Liver (tissue), 9 donors: ENCODE data around the gene FAM227B. TPM values are rescaled to one million over a fixed set of nuclear protein-coding genes. Genes with fewer than 3 reads are reported as not detected.

ENCODE experiments used
- DNase-seq: peaks from one replicate; pipeline ENCODE4 v3.0.0-alpha.2; 2017; ENCODE audit warnings: low spot score
- H3K27ac ChIP-seq, 2 donors: one replicate each; pipeline ENCODE4 v1.7.0; 2013; ENCODE audit warnings: inconsistent platforms in 2 of 2, low read length in 2 of 2, control low read depth in 1 of 2, low read depth in 1 of 2, mild to moderate bottlenecking in 1 of 2
- H3K27me3 ChIP-seq, 4 donors: one replicate each; pipeline versions ENCODE4 v1.6.1 to v1.7.0; 2013; ENCODE audit warnings: low read length in 3 of 4, inconsistent platforms in 1 of 4, mild to moderate bottlenecking in 1 of 4, moderate library complexity in 1 of 4; ENCODE audit not compliant: control insufficient read depth in 4 of 4, insufficient read depth in 4 of 4
- H3K36me3 ChIP-seq, 4 donors: one replicate each; pipeline versions ENCODE4 v1.6.1 to v1.7.0; 2013; ENCODE audit warnings: low read length in 3 of 4, mild to moderate bottlenecking in 3 of 4, low read depth in 1 of 4, moderate library complexity in 1 of 4; ENCODE audit not compliant: control insufficient read depth in 4 of 4, insufficient read depth in 3 of 4
- H3K4me1 ChIP-seq, 4 donors: one replicate each; pipeline versions ENCODE4 v1.6.1 to v1.7.0; 2013; ENCODE audit warnings: low read length in 3 of 4, mild to moderate bottlenecking in 3 of 4, moderate library complexity in 1 of 4; ENCODE audit not compliant: control insufficient read depth in 4 of 4, insufficient read depth in 4 of 4
- H3K4me3 ChIP-seq, 3 donors: one replicate each; pipeline versions ENCODE4 v1.6.1 to v1.7.0; 2013; ENCODE audit warnings: low read length in 3 of 3, control low read depth in 1 of 3, low read depth in 1 of 3, mild to moderate bottlenecking in 1 of 3
- H3K9ac ChIP-seq, 2 donors: one replicate each; pipeline ENCODE4 v1.7.0; 2013; ENCODE audit warnings: low read length in 2 of 2, mild to moderate bottlenecking in 2 of 2, moderate library complexity in 2 of 2, control low read depth in 1 of 2, low read depth in 1 of 2
- H3K9me3 ChIP-seq, 4 donors: one replicate each; pipeline versions ENCODE4 v1.6.1 to v1.7.0; 2013; ENCODE audit warnings: low read length in 3 of 4; ENCODE audit not compliant: control insufficient read depth in 4 of 4
- EGR1 ChIP-seq, 2 donors: IDR thresholded peaks; 2 replicates each; pipeline ENCODE4 v1.6.1; 2016 to 2018; ENCODE audit warnings: antibody characterized with exemption in 2 of 2, low read depth in 2 of 2
- FOXA1 ChIP-seq: IDR thresholded peaks from 2 replicates; pipeline ENCODE4 v1.6.1; 2016; ENCODE audit warnings: antibody characterized with exemption
- FOXA2 ChIP-seq: IDR thresholded peaks from 2 replicates; pipeline ENCODE4 v1.6.1; 2016; ENCODE audit warnings: antibody characterized with exemption
- GABPA ChIP-seq, 2 donors: IDR thresholded peaks in 1 of 2; conservative IDR thresholded peaks in 1 of 2; 2 replicates each; pipeline ENCODE4 v1.6.1; 2016; ENCODE audit warnings: antibody characterized with exemption in 2 of 2, mild to moderate bottlenecking in 1 of 2, moderate library complexity in 1 of 2
- HNF4A ChIP-seq, 2 donors: conservative IDR thresholded peaks; 2 replicates each; pipeline ENCODE4 v1.6.1; 2016; ENCODE audit warnings: antibody characterized with exemption in 2 of 2, mild to moderate bottlenecking in 2 of 2
- HNF4G ChIP-seq: IDR thresholded peaks from 2 replicates; pipeline ENCODE4 v1.6.1; 2016; ENCODE audit warnings: antibody characterized with exemption
- JUND ChIP-seq, 2 donors: IDR thresholded peaks; 2 replicates each; pipeline ENCODE4 v1.6.1; 2016; ENCODE audit warnings: antibody characterized with exemption in 2 of 2
- NR2F2 ChIP-seq: IDR thresholded peaks from 2 replicates; pipeline ENCODE4 v1.6.1; 2016; ENCODE audit warnings: antibody characterized with exemption
- RAD21 ChIP-seq, 2 donors: IDR thresholded peaks; 2 replicates each; pipeline ENCODE4 v1.6.1; 2016; ENCODE audit warnings: antibody characterized with exemption in 2 of 2, mild to moderate bottlenecking in 2 of 2
- RXRA ChIP-seq, 2 donors: IDR thresholded peaks; 2 replicates each; pipeline ENCODE4 v1.6.1; 2017 to 2018; ENCODE audit warnings: antibody characterized with exemption in 2 of 2, mild to moderate bottlenecking in 1 of 2
- SP1 ChIP-seq: IDR thresholded peaks from 2 replicates; pipeline ENCODE4 v1.6.1; 2018; ENCODE audit warnings: antibody characterized with exemption, mild to moderate bottlenecking
- TAF1 ChIP-seq: conservative IDR thresholded peaks from 2 replicates; pipeline ENCODE4 v1.6.1; 2016; ENCODE audit warnings: antibody characterized with exemption, mild to moderate bottlenecking
- YY1 ChIP-seq: IDR thresholded peaks from 2 replicates; pipeline ENCODE4 v1.6.1; 2016; ENCODE audit warnings: antibody characterized with exemption, mild to moderate bottlenecking
- WGBS: extraction: QIAGEN DNeasy Blood & Tissue Kit; methylation state at CpG from one replicate; pipeline ENCODE4 v1.1.7; 2013; 5-methylcytosine and 5-hydroxymethylcytosine counted together
- polyA plus RNA-seq, 2 donors: library from polyadenylated mRNA; stranded (reverse) in 1 of 2; unstranded in 1 of 2; fragments of 200-250 nt in 1 of 2; fragments of >200 nt in 1 of 2; fragmentation: Nextera tagmentation in 1 of 2; extraction: Ambion mirVana in 1 of 2; gene quantifications; one replicate each; pipeline versions ENCODE4 v1.2.1 to v1.2.3, GENCODE V29; 2013 to 2015
- total RNA-seq, 2 donors: library from RNA; depleted of rRNA; stranded (reverse); fragments of >200 nt; gene quantifications; one replicate each; pipeline ENCODE4 v1.2.3, GENCODE V29; 2014
- TF ChIP-seq, protein P1 (sequence below): IDR thresholded peaks from 2 replicates; pipeline ENCODE4 v1.6.1; 2016; ENCODE audit warnings: antibody characterized with exemption
- TF ChIP-seq, protein P2 (sequence below): IDR thresholded peaks from 2 replicates; pipeline ENCODE4 v1.6.1; 2016; ENCODE audit warnings: antibody characterized with exemption
- TF ChIP-seq, protein P3 (sequence below): IDR thresholded peaks from 2 replicates; pipeline ENCODE4 v1.6.1; 2016; ENCODE audit warnings: antibody characterized with exemption
- TF ChIP-seq, protein P4 (sequence below): fragments of 150-350 bp; IDR thresholded peaks from 2 replicates; pipeline ENCODE4 v1.5.1; 2017; ENCODE audit warnings: improper control_type of control experiment, low read depth, low read length; ENCODE audit not compliant: missing input control
- TF ChIP-seq, protein P5 (sequence below): IDR thresholded peaks from 2 replicates; pipeline ENCODE4 v1.6.1; 2016; ENCODE audit warnings: antibody characterized with exemption, mild to moderate bottlenecking
- donor health status: healthy.
- donor health status: healthy.
- donor health status: healthy.
- donor health status: healthy.
- donor health status: healthy.

The FAM227B gene
- total and polyA plus RNA-seq, 4 donors, result 1.3 to 5.1 (median 3.8) TPM

DNA sequence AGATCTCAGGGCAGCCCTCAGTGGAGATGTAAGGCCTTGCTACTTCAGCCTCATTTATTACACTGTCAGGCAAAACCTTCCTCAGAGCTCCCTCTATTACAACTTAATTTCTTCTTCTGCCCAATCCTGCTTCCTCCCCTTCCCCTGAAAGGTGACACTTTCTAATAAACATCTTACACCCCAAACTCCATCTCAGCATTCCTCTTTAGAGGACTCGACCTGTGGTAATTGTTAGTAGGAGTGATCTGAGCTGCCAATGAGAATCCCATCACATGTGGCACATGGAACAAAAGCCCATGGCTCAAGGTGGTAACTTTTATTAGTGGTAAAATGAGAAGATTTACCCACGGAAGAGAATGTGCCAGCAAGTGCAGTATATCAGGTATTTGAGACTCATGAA lies 30.1 kb upstream of the FAM227B start:
- no peaks in the 10 kb centered on the region for H3K27me3 ChIP-seq
- H3K27ac ChIP-seq, result no peak overlapping the region
- WGBS, result 67% methylated on average over 2 of the region's 2 CpGs
- peaks cover 0 to 3% (median 1%) of the 10 kb centered on the region in 4 donors for H3K4me1 ChIP-seq
- no peak overlapping the region for H3K9ac ChIP-seq
- TF ChIP-seq, protein P1, sequence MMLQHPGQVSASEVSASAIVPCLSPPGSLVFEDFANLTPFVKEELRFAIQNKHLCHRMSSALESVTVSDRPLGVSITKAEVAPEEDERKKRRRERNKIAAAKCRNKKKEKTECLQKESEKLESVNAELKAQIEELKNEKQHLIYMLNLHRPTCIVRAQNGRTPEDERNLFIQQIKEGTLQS, result no peak
- TF ChIP-seq SP1 (no peak), GABPA (IDR thresholded peaks at IDR 0.05 in 1 of 2, conservative IDR thresholded peaks at IDR 0.05 in 1 of 2) (no peak), JUND (IDR thresholded peaks at IDR 0.05) (no peak), TAF1 (no peak), RAD21 (IDR thresholded peaks at IDR 0.05) (no peak), HNF4G (no peak), NR2F2 (no peak), RXRA (IDR thresholded peaks at IDR 0.05) (no peak), FOXA2 (no peak), HNF4A (conservative IDR thresholded peaks at IDR 0.05) (no peak), YY1 (no peak), FOXA1 (no peak), EGR1 (IDR thresholded peaks at IDR 0.05; ENCODE audit: low read depth in 2 of 2) (no peak)
- TF ChIP-seq, protein P2, sequence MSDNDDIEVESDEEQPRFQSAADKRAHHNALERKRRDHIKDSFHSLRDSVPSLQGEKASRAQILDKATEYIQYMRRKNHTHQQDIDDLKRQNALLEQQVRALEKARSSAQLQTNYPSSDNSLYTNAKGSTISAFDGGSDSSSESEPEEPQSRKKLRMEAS, result no peak
- TF ChIP-seq, protein P3, sequence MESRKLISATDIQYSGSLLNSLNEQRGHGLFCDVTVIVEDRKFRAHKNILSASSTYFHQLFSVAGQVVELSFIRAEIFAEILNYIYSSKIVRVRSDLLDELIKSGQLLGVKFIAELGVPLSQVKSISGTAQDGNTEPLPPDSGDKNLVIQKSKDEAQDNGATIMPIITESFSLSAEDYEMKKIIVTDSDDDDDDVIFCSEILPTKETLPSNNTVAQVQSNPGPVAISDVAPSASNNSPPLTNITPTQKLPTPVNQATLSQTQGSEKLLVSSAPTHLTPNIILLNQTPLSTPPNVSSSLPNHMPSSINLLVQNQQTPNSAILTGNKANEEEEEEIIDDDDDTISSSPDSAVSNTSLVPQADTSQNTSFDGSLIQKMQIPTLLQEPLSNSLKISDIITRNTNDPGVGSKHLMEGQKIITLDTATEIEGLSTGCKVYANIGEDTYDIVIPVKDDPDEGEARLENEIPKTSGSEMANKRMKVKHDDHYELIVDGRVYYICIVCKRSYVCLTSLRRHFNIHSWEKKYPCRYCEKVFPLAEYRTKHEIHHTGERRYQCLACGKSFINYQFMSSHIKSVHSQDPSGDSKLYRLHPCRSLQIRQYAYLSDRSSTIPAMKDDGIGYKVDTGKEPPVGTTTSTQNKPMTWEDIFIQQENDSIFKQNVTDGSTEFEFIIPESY, result no peak
- TF ChIP-seq, protein P4, sequence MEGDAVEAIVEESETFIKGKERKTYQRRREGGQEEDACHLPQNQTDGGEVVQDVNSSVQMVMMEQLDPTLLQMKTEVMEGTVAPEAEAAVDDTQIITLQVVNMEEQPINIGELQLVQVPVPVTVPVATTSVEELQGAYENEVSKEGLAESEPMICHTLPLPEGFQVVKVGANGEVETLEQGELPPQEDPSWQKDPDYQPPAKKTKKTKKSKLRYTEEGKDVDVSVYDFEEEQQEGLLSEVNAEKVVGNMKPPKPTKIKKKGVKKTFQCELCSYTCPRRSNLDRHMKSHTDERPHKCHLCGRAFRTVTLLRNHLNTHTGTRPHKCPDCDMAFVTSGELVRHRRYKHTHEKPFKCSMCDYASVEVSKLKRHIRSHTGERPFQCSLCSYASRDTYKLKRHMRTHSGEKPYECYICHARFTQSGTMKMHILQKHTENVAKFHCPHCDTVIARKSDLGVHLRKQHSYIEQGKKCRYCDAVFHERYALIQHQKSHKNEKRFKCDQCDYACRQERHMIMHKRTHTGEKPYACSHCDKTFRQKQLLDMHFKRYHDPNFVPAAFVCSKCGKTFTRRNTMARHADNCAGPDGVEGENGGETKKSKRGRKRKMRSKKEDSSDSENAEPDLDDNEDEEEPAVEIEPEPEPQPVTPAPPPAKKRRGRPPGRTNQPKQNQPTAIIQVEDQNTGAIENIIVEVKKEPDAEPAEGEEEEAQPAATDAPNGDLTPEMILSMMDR, result no peak
- TF ChIP-seq, protein P5, sequence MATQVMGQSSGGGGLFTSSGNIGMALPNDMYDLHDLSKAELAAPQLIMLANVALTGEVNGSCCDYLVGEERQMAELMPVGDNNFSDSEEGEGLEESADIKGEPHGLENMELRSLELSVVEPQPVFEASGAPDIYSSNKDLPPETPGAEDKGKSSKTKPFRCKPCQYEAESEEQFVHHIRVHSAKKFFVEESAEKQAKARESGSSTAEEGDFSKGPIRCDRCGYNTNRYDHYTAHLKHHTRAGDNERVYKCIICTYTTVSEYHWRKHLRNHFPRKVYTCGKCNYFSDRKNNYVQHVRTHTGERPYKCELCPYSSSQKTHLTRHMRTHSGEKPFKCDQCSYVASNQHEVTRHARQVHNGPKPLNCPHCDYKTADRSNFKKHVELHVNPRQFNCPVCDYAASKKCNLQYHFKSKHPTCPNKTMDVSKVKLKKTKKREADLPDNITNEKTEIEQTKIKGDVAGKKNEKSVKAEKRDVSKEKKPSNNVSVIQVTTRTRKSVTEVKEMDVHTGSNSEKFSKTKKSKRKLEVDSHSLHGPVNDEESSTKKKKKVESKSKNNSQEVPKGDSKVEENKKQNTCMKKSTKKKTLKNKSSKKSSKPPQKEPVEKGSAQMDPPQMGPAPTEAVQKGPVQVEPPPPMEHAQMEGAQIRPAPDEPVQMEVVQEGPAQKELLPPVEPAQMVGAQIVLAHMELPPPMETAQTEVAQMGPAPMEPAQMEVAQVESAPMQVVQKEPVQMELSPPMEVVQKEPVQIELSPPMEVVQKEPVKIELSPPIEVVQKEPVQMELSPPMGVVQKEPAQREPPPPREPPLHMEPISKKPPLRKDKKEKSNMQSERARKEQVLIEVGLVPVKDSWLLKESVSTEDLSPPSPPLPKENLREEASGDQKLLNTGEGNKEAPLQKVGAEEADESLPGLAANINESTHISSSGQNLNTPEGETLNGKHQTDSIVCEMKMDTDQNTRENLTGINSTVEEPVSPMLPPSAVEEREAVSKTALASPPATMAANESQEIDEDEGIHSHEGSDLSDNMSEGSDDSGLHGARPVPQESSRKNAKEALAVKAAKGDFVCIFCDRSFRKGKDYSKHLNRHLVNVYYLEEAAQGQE, result no peak
- peaks cover 5 to 19% (median 12%) of the 10 kb centered on the region in 4 donors for H3K9me3 ChIP-seq
- no peak for DNase-seq
- H3K4me3 ChIP-seq, result no peak overlapping the region
- no peaks in the 10 kb centered on the region for H3K36me3 ChIP-seq
